H9 (cell line): ENCODE data around the gene RAPGEF3. TPM values are rescaled to one million over a fixed set of nuclear protein-coding genes. Genes with fewer than 3 reads are reported as not detected.

Experiments
- DNase-seq: peaks from one replicate; pipeline ENCODE4 v3.0.0-alpha.2; 2017
- H2AFZ ChIP-seq: one replicate; pipeline ENCODE4 v1.6.1; 2013; ENCODE audit warnings: mild to moderate bottlenecking, low read length, control low read depth, moderate library complexity
- H2AK5ac ChIP-seq: 2 replicates; pipeline ENCODE4 v1.6.1; 2013; ENCODE audit warnings: low read length, control low read depth, mixed read lengths; ENCODE audit not compliant: insufficient read length
- H2BK120ac ChIP-seq: one replicate; pipeline ENCODE4 v1.6.1; 2013; ENCODE audit warnings: low read depth, mild to moderate bottlenecking, low read length, control low read depth, inconsistent platforms; ENCODE audit not compliant: poor library complexity, severe bottlenecking
- H2BK12ac ChIP-seq: 2 replicates; pipeline ENCODE4 v1.6.1; 2013; ENCODE audit warnings: low read length, control low read depth, mixed read lengths, low read depth; ENCODE audit not compliant: insufficient read length
- H2BK15ac ChIP-seq: 2 replicates; pipeline ENCODE4 v1.6.1; 2013; ENCODE audit warnings: low read depth, low read length, control low read depth
- H2BK20ac ChIP-seq: one replicate; pipeline ENCODE4 v1.6.1; 2013; ENCODE audit warnings: low read depth, mild to moderate bottlenecking, low read length, control low read depth, inconsistent platforms; ENCODE audit not compliant: poor library complexity, severe bottlenecking
- H2BK5ac ChIP-seq: 2 replicates; pipeline ENCODE4 v1.6.1; 2013; ENCODE audit warnings: low read length, control low read depth, mixed read lengths; ENCODE audit not compliant: insufficient read length
- H3K14ac ChIP-seq: 2 replicates; pipeline ENCODE4 v1.6.1; 2013; ENCODE audit warnings: low read length, control low read depth; ENCODE audit not compliant: insufficient read depth
- H3K18ac ChIP-seq: 2 replicates; pipeline ENCODE4 v1.6.1; 2013; ENCODE audit warnings: low read depth, mild to moderate bottlenecking, mixed read lengths, low read length, control low read depth; ENCODE audit not compliant: insufficient read length
- H3K23ac ChIP-seq: 2 replicates; pipeline ENCODE4 v1.6.1; 2013; ENCODE audit warnings: low read length, control low read depth, mixed read lengths, low read depth; ENCODE audit not compliant: insufficient read length
- H3K23me2 ChIP-seq: 2 replicates; pipeline ENCODE4 v1.6.1; 2013; ENCODE audit warnings: low read depth, mild to moderate bottlenecking, mixed read lengths, low read length, control low read depth; ENCODE audit not compliant: insufficient read length, poor library complexity, severe bottlenecking
- H3K27ac ChIP-seq: 2 replicates; pipeline ENCODE4 v1.5.1; 2013; ENCODE audit warnings: low read length, control low read depth, mixed read lengths, low read depth; ENCODE audit not compliant: insufficient read length
- H3K27me3 ChIP-seq: 2 replicates; pipeline ENCODE4 v1.6.1; 2013; ENCODE audit warnings: low read length, control low read depth, inconsistent platforms; ENCODE audit not compliant: insufficient read depth
- H3K4ac ChIP-seq: 2 replicates; pipeline ENCODE4 v1.6.1; 2013; ENCODE audit warnings: low read depth, mild to moderate bottlenecking, control low read depth, inconsistent platforms, low read length, moderate library complexity
- H3K4me1 ChIP-seq: 2 replicates; pipeline ENCODE4 v1.6.1; 2013; ENCODE audit warnings: low read length, control low read depth, inconsistent platforms; ENCODE audit not compliant: insufficient read depth
- H3K4me2 ChIP-seq: 2 replicates; pipeline ENCODE4 v1.6.1; 2013; ENCODE audit warnings: low read length, control low read depth, mixed read lengths; ENCODE audit not compliant: insufficient read length, insufficient read depth
- H3K56ac ChIP-seq: 2 replicates; pipeline ENCODE4 v1.6.1; 2013; ENCODE audit warnings: low read depth, mild to moderate bottlenecking, mixed read lengths, low read length, control low read depth; ENCODE audit not compliant: insufficient read length
- H3K79me1 ChIP-seq: 2 replicates; pipeline ENCODE4 v1.6.1; 2013; ENCODE audit warnings: low read depth, mild to moderate bottlenecking, moderate library complexity, low read length, control low read depth, inconsistent platforms; ENCODE audit not compliant: insufficient read depth, poor library complexity, severe bottlenecking
- H3K79me2 ChIP-seq: 2 replicates; pipeline ENCODE4 v1.6.1; 2013; ENCODE audit warnings: low read length, control low read depth, inconsistent platforms; ENCODE audit not compliant: insufficient read depth
- H3K9ac ChIP-seq: 2 replicates; pipeline ENCODE4 v1.6.1; 2013; ENCODE audit warnings: low read length, control low read depth, mixed read lengths; ENCODE audit not compliant: insufficient read length; ENCODE audit errors: extremely low read depth
- H3K9me3 ChIP-seq: one replicate; pipeline ENCODE4 v1.6.1; 2013; ENCODE audit warnings: low read depth, low read length, inconsistent platforms; ENCODE audit not compliant: control insufficient read depth
- H3T11ph ChIP-seq: one replicate; pipeline ENCODE4 v1.6.1; 2013; ENCODE audit warnings: mild to moderate bottlenecking, low read length, control low read depth, inconsistent platforms
- H4K20me1 ChIP-seq: one replicate; pipeline ENCODE4 v1.6.1; 2013; ENCODE audit not compliant: control insufficient read depth, insufficient read length, insufficient read depth
- H4K5ac ChIP-seq: 2 replicates; pipeline ENCODE4 v1.6.1; 2013; ENCODE audit warnings: low read depth, mild to moderate bottlenecking, mixed read lengths, low read length, control low read depth; ENCODE audit not compliant: insufficient read length
- H4K8ac ChIP-seq: replicated peaks from 2 replicates; pipeline ENCODE4 v1.6.1; 2013; ENCODE audit warnings: low read length, control low read depth, mixed read lengths, low read depth; ENCODE audit not compliant: insufficient read length
- H4K91ac ChIP-seq: 2 replicates; pipeline ENCODE4 v1.6.1; 2013; ENCODE audit warnings: low read depth, mild to moderate bottlenecking, moderate library complexity, mixed read lengths, low read length, control low read depth; ENCODE audit not compliant: insufficient read length
- H3K27ac Mint-ChIP-seq, 3 experiments: 2 replicates in 2 of 3; 3 replicates in 1 of 3; pipeline ENCODE4 v1.8.0; 2020 to 2021; ENCODE audit warnings: mixed read lengths in 3 of 3, mild to moderate bottlenecking in 1 of 3, moderate library complexity in 1 of 3
- H3K27me3 Mint-ChIP-seq: 2 replicates; pipeline ENCODE4 v1.8.0; 2021; ENCODE audit warnings: low read depth, mild to moderate bottlenecking, moderate library complexity, mixed read lengths
- H3K36me3 Mint-ChIP-seq, 3 experiments: 2 replicates in 2 of 3; 3 replicates in 1 of 3; pipeline ENCODE4 v1.8.0; 2020 to 2021; ENCODE audit warnings: low read depth in 3 of 3, mixed read lengths in 3 of 3; ENCODE audit not compliant: insufficient read depth in 1 of 3
- H3K4me1 Mint-ChIP-seq, 2 experiments: 2 replicates each; pipeline ENCODE4 v1.8.0; 2020; ENCODE audit warnings: mixed read lengths in 2 of 2
- H3K4me3 Mint-ChIP-seq, 2 experiments: 2 replicates in 1 of 2; 3 replicates in 1 of 2; pipeline ENCODE4 v1.8.0; 2020 to 2021; ENCODE audit warnings: mild to moderate bottlenecking in 2 of 2, mixed read lengths in 2 of 2, moderate library complexity in 1 of 2
- H3K9me3 Mint-ChIP-seq, 2 experiments: 2 replicates in 1 of 2; 3 replicates in 1 of 2; pipeline ENCODE4 v1.8.0; 2020; ENCODE audit warnings: mild to moderate bottlenecking in 2 of 2, mixed read lengths in 2 of 2, moderate library complexity in 1 of 2
- CTCF ChIP-seq: fragments of 200-600 bp; sonication (generic); conservative IDR thresholded peaks from 3 replicates; pipeline ENCODE4 v1.8.0; 2021; ENCODE audit warnings: antibody characterized with exemption, mild to moderate bottlenecking
- WGBS: extraction: QIAGEN DNeasy Blood & Tissue Kit; methylation state at CpG from one replicate; pipeline ENCODE4 v1.1.7; 2013; ENCODE audit warnings: missing lambda C conversion rate, low lambda C conversion rate, mixed read lengths; ENCODE audit not compliant: insufficient read length; ENCODE audit errors: extremely low coverage; 5-methylcytosine and 5-hydroxymethylcytosine counted together
- total RNA-seq: library from RNA; stranded (reverse); gene quantifications from 2 replicates; pipeline ENCODE4 v1.2.1, GENCODE V29; 2021

RAPGEF3 gene
- total RNA-seq, 1 experiment from 2014 or later = 7.4 TPM

GRCh38 chr12:47743311-47743860, 15.3 kb downstream of the RAPGEF3 start:
- Histone ChIP-seq H3T11ph (no peak overlapping the region), H3K79me2 (no peaks in the 10 kb centered on the region), H3K4ac (no peak overlapping the region), H3K4me2 (no peak overlapping the region), H4K20me1 (no peaks in the 10 kb centered on the region), H3K18ac (no peak overlapping the region), H3K9me3 (no peaks in the 10 kb centered on the region), H3K56ac (no peak overlapping the region), H2BK15ac (no peak overlapping the region), H3K4me1 (peaks cover 4% of the 10 kb centered on the region; the same call in 1 of the 2 replicates), H3K14ac (no peak overlapping the region), H3K27ac (no peak overlapping the region), H2BK12ac (no peak overlapping the region), H2BK120ac (no peak overlapping the region), H3K27me3 (no peaks in the 10 kb centered on the region), H2BK20ac (no peak overlapping the region), H3K23ac (no peak overlapping the region), H3K79me1 (no peaks in the 10 kb centered on the region), H2BK5ac (no peak overlapping the region), H4K5ac (no peak overlapping the region), H2AFZ (no peak overlapping the region), H4K8ac (no peak overlapping the region), H3K9ac (no peak overlapping the region), H2AK5ac (no peak overlapping the region), H4K91ac (no peak overlapping the region), H3K23me2 (no peaks in the 10 kb centered on the region)
- Mint-ChIP-seq H3K9me3 (no peaks in the 10 kb centered on the region), H3K4me1 (peaks cover 26 to 37% of the 10 kb centered on the region in 2 experiments), H3K27me3 (peaks cover 7% of the 10 kb centered on the region), H3K36me3 (peaks cover 0 to 2% (median 0%) of the 10 kb centered on the region in 3 experiments; a peak in 3 of 7 replicates), H3K27ac (no peak overlapping the region), H3K4me3 (no peak overlapping the region)
- no CpG with 5 or more reads among the region's 9 CpGs for WGBS
- no peak for TF ChIP-seq CTCF
- no peak for DNase-seq
